ENCODE results near the gene ATG12.
A peak's percentile ranks its signal among the peaks of the same experiment; 100 is the strongest.
"Not testable (repeated sequence)": the region's sequence is repeated elsewhere in the genome, so short reads cannot be mapped to it uniquely, and the experiment has no call there.

The ATG12 gene

GRCh38 chr5:115813719-115814118 is 27.6 kb downstream of the ATG12 start:
- peak; percentile 29 for DNase-seq (ENCODE audit: low read depth, low spot score)

GRCh38 chr5:115812372-115812771 is 29.0 kb downstream of the ATG12 start:
- H3K4me3 ChIP-seq (ENCODE audit: low read length), result no peak overlapping the region
- no peak for DNase-seq (ENCODE audit: low read depth, low spot score)

More at GRCh38 chr5:115813719-115814118, 27.6 kb downstream of the ATG12 start:
- no peak overlapping the region for H3K4me3 ChIP-seq (ENCODE audit: low read length)

- no peak for DNase-seq (ENCODE audit: low read depth, low spot score)
- H3K4me3 ChIP-seq (ENCODE audit: low read length), result no peak overlapping the region
Observed at GRCh38 chr5:115811406-115811805, 30.0 kb downstream of the ATG12 start.

- no peak for DNase-seq (ENCODE audit: low read depth, low spot score)
Observed at GRCh38 chr5:115810761-115811160, 30.6 kb downstream of the ATG12 start.

GRCh38 chr5:115809946-115810345 is 31.4 kb downstream of the ATG12 start:
- no peak overlapping the region for H3K4me3 ChIP-seq (ENCODE audit: low read length)
- DNase-seq (ENCODE audit: low read depth, low spot score), result no peak

More at GRCh38 chr5:115810761-115811160, 30.6 kb downstream of the ATG12 start:
- H3K4me3 ChIP-seq (ENCODE audit: low read length), result no peak overlapping the region

GRCh38 chr5:115808066-115808465 is 33.3 kb downstream of the ATG12 start:
- H3K4me3 ChIP-seq (ENCODE audit: low read length); DNase-seq (ENCODE audit: low read depth, low spot score): not testable (repeated sequence)

GRCh38 chr5:115807654-115808052 is 33.7 kb downstream of the ATG12 start:
- H3K4me3 ChIP-seq (ENCODE audit: low read length), result no peak overlapping the region
- DNase-seq (ENCODE audit: low read depth, low spot score), result no peak

- H3K4me3 ChIP-seq (ENCODE audit: low read length), result no peak overlapping the region
- no peak for DNase-seq (ENCODE audit: low read depth, low spot score)
Observed at GRCh38 chr5:115806986-115807653, 34.2 kb downstream of the ATG12 start.

GRCh38 chr5:115801984-115802383 is 39.4 kb downstream of the ATG12 start:
- no peak overlapping the region for H3K4me3 ChIP-seq (ENCODE audit: low read length)
- DNase-seq (ENCODE audit: low read depth, low spot score), result no peak

GRCh38 chr5:115801152-115801551 is 40.2 kb downstream of the ATG12 start:
- DNase-seq (ENCODE audit: low read depth, low spot score), result no peak

GRCh38 chr5:115800108-115800507 is 41.3 kb downstream of the ATG12 start:
- DNase-seq (ENCODE audit: low read depth, low spot score), result no peak
- H3K4me3 ChIP-seq (ENCODE audit: low read length), result no peak overlapping the region

More at GRCh38 chr5:115801152-115801551, 40.2 kb downstream of the ATG12 start:
- H3K4me3 ChIP-seq (ENCODE audit: low read length), result no peak overlapping the region

GRCh38 chr5:115798252-115798651 is 43.1 kb downstream of the ATG12 start:
- DNase-seq (ENCODE audit: low read depth, low spot score), result no peak

GRCh38 chr5:115796656-115797055 is 44.7 kb downstream of the ATG12 start:
- no peak overlapping the region for H3K4me3 ChIP-seq (ENCODE audit: low read length)
- DNase-seq (ENCODE audit: low read depth, low spot score), result no peak

More at GRCh38 chr5:115798252-115798651, 43.1 kb downstream of the ATG12 start:
- no peak overlapping the region for H3K4me3 ChIP-seq (ENCODE audit: low read length)

GRCh38 chr5:115795700-115796099 is 45.7 kb downstream of the ATG12 start:
- DNase-seq (ENCODE audit: low read depth, low spot score), result no peak
- H3K4me3 ChIP-seq (ENCODE audit: low read length), result no peak overlapping the region

GRCh38 chr5:115788440-115788839 is 52.9 kb downstream of the ATG12 start:
- H3K4me3 ChIP-seq (ENCODE audit: low read length), result no peak overlapping the region
- DNase-seq (ENCODE audit: low read depth, low spot score), result no peak

GRCh38 chr5:115787426-115787825 is 53.9 kb downstream of the ATG12 start:
- no peak overlapping the region for H3K4me3 ChIP-seq (ENCODE audit: low read length)
- DNase-seq (ENCODE audit: low read depth, low spot score), result no peak

- DNase-seq (ENCODE audit: low read depth, low spot score), result no peak
- no peak overlapping the region for H3K4me3 ChIP-seq (ENCODE audit: low read length)
Observed at GRCh38 chr5:115785381-115786065, 55.8 kb downstream of the ATG12 start.

GRCh38 chr5:115778417-115778816 is 62.9 kb downstream of the ATG12 start:
- no peak for DNase-seq (ENCODE audit: low read depth, low spot score)
- H3K4me3 ChIP-seq (ENCODE audit: low read length), result no peak overlapping the region

Data from Jurkat, Clone E6-1 (cell line).